Stimulated activated CD8-positive, alpha-beta memory T cell treated with anti-CD3 and anti-CD28 coated beads, Interleukin-7, amount 100 ng/mL, for 48 hours (primary cell): ENCODE data around the gene PPP1R13B.
"Not testable (repeated sequence)": the region's sequence is repeated elsewhere in the genome, so short reads cannot be mapped to it uniquely, and the experiment has no call there.

Experiments
- DNase-seq, 2 donors: peaks; one replicate each; pipeline ENCODE4 v3.0.0-alpha.2; 2020; ENCODE audit warnings: low read depth in 1 of 2; ENCODE audit errors: extremely low read depth in 1 of 2

PPP1R13B gene

GRCh38 chr14:103847451-103848174 is at the start of gene PPP1R13B:
Gene PPP1R13B, minus strand, starts transcription at chr14:103847575. Its CDS starts 268 bp downstream, at chr14:103847307.
- DNase-seq: peak; percentile 84 to 88

GRCh38 chr14:103896578-103896977 is 49.2 kb upstream of the PPP1R13B start:
- DNase-seq: no peak

- DNase-seq: no peak
Measured at GRCh38 chr14:103894723-103895059, 47.3 kb upstream of the PPP1R13B start.

GRCh38 chr14:103894034-103894722 is 46.8 kb upstream of the PPP1R13B start:
- DNase-seq: no peak

- no peak for DNase-seq
Measured at GRCh38 chr14:103892247-103892646, 44.9 kb upstream of the PPP1R13B start.

GRCh38 chr14:103891667-103892215 is 44.4 kb upstream of the PPP1R13B start:
- no peak for DNase-seq

- no peak for DNase-seq
Measured at GRCh38 chr14:103890821-103891666, 43.7 kb upstream of the PPP1R13B start.

- DNase-seq: no peak
Measured at GRCh38 chr14:103890052-103890371, 42.6 kb upstream of the PPP1R13B start.

GRCh38 chr14:103889313-103890051 is 42.1 kb upstream of the PPP1R13B start:
- DNase-seq: no peak

- not testable (repeated sequence) for DNase-seq
Measured at GRCh38 chr14:103889002-103889312, 41.6 kb upstream of the PPP1R13B start.

- no peak for DNase-seq
Measured at GRCh38 chr14:103887557-103888115, 40.3 kb upstream of the PPP1R13B start.

GRCh38 chr14:103887170-103887501 is 39.8 kb upstream of the PPP1R13B start:
- DNase-seq: no peak

GRCh38 chr14:103886304-103887169 is 39.2 kb upstream of the PPP1R13B start:
- DNase-seq: no peak

- DNase-seq: no peak
Measured at GRCh38 chr14:103885509-103885932, 38.1 kb upstream of the PPP1R13B start.

GRCh38 chr14:103884854-103885253 is 37.5 kb upstream of the PPP1R13B start:
- DNase-seq: no peak

- DNase-seq: no peak
Measured at GRCh38 chr14:103883263-103883523, 35.8 kb upstream of the PPP1R13B start.

GRCh38 chr14:103882503-103883262 is 35.3 kb upstream of the PPP1R13B start:
- no peak for DNase-seq

- no peak for DNase-seq
Measured at GRCh38 chr14:103881268-103882201, 34.2 kb upstream of the PPP1R13B start.
